Trophoblast cell (in vitro differentiated cells and primary cell): ENCODE measurements around the gene DAB1.

ENCODE experiments used
- DNase-seq, 2 donors: peaks; one replicate each; pipeline ENCODE4 v3.0.0-alpha.2; 2016
- H2AFZ ChIP-seq: 2 replicates; pipeline ENCODE4 v1.6.1; 2013; ENCODE audit warnings: low read length, moderate library complexity, mild to moderate bottlenecking; ENCODE audit not compliant: insufficient read depth, poor library complexity
- H2AK5ac ChIP-seq: 2 replicates; pipeline ENCODE4 v1.6.1; 2013; ENCODE audit warnings: mild to moderate bottlenecking, low read length
- H2BK120ac ChIP-seq: 2 replicates; pipeline ENCODE4 v1.6.1; 2013; ENCODE audit warnings: low read length, mild to moderate bottlenecking, moderate library complexity; ENCODE audit not compliant: insufficient read depth, poor library complexity
- H2BK12ac ChIP-seq: 2 replicates; pipeline ENCODE4 v1.6.1; 2013; ENCODE audit warnings: mild to moderate bottlenecking, low read length, moderate library complexity
- H2BK5ac ChIP-seq: 2 replicates; pipeline ENCODE4 v1.6.1; 2013; ENCODE audit warnings: low read length, low read depth, moderate library complexity, mild to moderate bottlenecking; ENCODE audit not compliant: poor library complexity
- H3K14ac ChIP-seq: 2 replicates; pipeline ENCODE4 v1.6.1; 2013; ENCODE audit warnings: mild to moderate bottlenecking, low read length
- H3K18ac ChIP-seq: 2 replicates; pipeline ENCODE4 v1.6.1; 2013; ENCODE audit warnings: mild to moderate bottlenecking, low read length
- H3K23ac ChIP-seq: 2 replicates; pipeline ENCODE4 v1.6.1; 2013; ENCODE audit warnings: low read length
- H3K27ac ChIP-seq: 2 replicates; pipeline ENCODE4 v1.5.1; 2013; ENCODE audit warnings: low read depth, mild to moderate bottlenecking, inconsistent platforms, low read length, moderate library complexity
- H3K27me3 ChIP-seq: 2 replicates; pipeline ENCODE4 v1.6.1; 2013; ENCODE audit warnings: inconsistent platforms, mild to moderate bottlenecking, low read length, moderate library complexity; ENCODE audit not compliant: insufficient read depth
- H3K36me3 ChIP-seq, 2 experiments: 1 replicate in 1 of 2; 2 replicates in 1 of 2; pipeline ENCODE4 v1.6.1; 2013; ENCODE audit warnings: low read length in 2 of 2, mild to moderate bottlenecking in 2 of 2, moderate library complexity in 1 of 2; ENCODE audit not compliant: insufficient read depth in 2 of 2, control insufficient read depth in 1 of 2
- H3K4ac ChIP-seq: 2 replicates; pipeline ENCODE4 v1.6.1; 2013; ENCODE audit warnings: low read depth, mild to moderate bottlenecking, low read length, moderate library complexity
- H3K4me1 ChIP-seq, 2 experiments: 1 replicate in 1 of 2; 2 replicates in 1 of 2; pipeline ENCODE4 v1.6.1; 2013; ENCODE audit warnings: low read length in 2 of 2, mild to moderate bottlenecking in 2 of 2, moderate library complexity in 1 of 2; ENCODE audit not compliant: insufficient read depth in 2 of 2, control insufficient read depth in 1 of 2
- H3K4me2 ChIP-seq: 2 replicates; pipeline ENCODE4 v1.6.1; 2013; ENCODE audit warnings: inconsistent platforms, mild to moderate bottlenecking, low read length, moderate library complexity
- H3K4me3 ChIP-seq: 2 replicates; pipeline ENCODE4 v1.5.1; 2013; ENCODE audit warnings: mild to moderate bottlenecking, low read depth, low read length, inconsistent platforms
- H3K79me1 ChIP-seq: one replicate; pipeline ENCODE4 v1.6.1; 2013; ENCODE audit warnings: low read length
- H3K79me2 ChIP-seq: 2 replicates; pipeline ENCODE4 v1.6.1; 2013; ENCODE audit warnings: low read length, mild to moderate bottlenecking; ENCODE audit not compliant: control insufficient read depth, insufficient read depth, poor library complexity
- H3K9ac ChIP-seq: 2 replicates; pipeline ENCODE4 v1.6.1; 2013; ENCODE audit warnings: mild to moderate bottlenecking, low read length
- H3K9me3 ChIP-seq: 2 replicates; pipeline ENCODE4 v1.6.1; 2013; ENCODE audit warnings: low read depth, mild to moderate bottlenecking, control low read depth, inconsistent platforms, low read length; ENCODE audit not compliant: insufficient read depth
- H4K12ac ChIP-seq: 2 replicates; pipeline ENCODE4 v1.6.1; 2013; ENCODE audit warnings: low read depth, mild to moderate bottlenecking, low read length, moderate library complexity
- H4K8ac ChIP-seq: 2 replicates; pipeline ENCODE4 v1.6.1; 2013; ENCODE audit warnings: low read depth, mild to moderate bottlenecking, low read length, moderate library complexity
- H4K91ac ChIP-seq: one replicate; pipeline ENCODE4 v1.6.1; 2013; ENCODE audit warnings: low read depth, mild to moderate bottlenecking, low read length, moderate library complexity
- WGBS: extraction: QIAGEN DNeasy Blood & Tissue Kit; methylation state at CpG from one replicate; pipeline ENCODE4 v1.1.7; 2013; ENCODE audit warnings: missing lambda C conversion rate; ENCODE audit not compliant: insufficient read length, insufficient coverage; ENCODE audit errors: extremely low coverage; 5-methylcytosine and 5-hydroxymethylcytosine counted together

DAB1 gene

GRCh38 chr1:56972976-56973375 is 450.9 kb downstream of the DAB1 start:
- no peak overlapping the region for H2BK5ac ChIP-seq
- no peak overlapping the region for H4K8ac ChIP-seq
- no peak overlapping the region for H2AK5ac ChIP-seq
- H3K36me3 ChIP-seq = no peaks in the 10 kb centered on the region
- no peak overlapping the region for H2BK120ac ChIP-seq
- H3K79me2 ChIP-seq = no peaks in the 10 kb centered on the region
- no peak overlapping the region for H4K91ac ChIP-seq
- H3K27me3 ChIP-seq = no peaks in the 10 kb centered on the region
- H3K4me2 ChIP-seq = no peak overlapping the region
- no peaks in the 10 kb centered on the region for H3K79me1 ChIP-seq
- no peak overlapping the region for H3K14ac ChIP-seq
- no peak overlapping the region for H3K9ac ChIP-seq
- no CpG with 5 or more reads among the region's 1 CpG for WGBS
- H3K4me1 ChIP-seq = no peaks in the 10 kb centered on the region
- H3K23ac ChIP-seq = no peak overlapping the region
- no peak overlapping the region for H3K4me3 ChIP-seq
- H4K12ac ChIP-seq = no peak overlapping the region
- no peak overlapping the region for H2BK12ac ChIP-seq
- H3K4ac ChIP-seq = no peak overlapping the region
- H3K27ac ChIP-seq = no peak overlapping the region
- no peak overlapping the region for H3K18ac ChIP-seq
- H3K9me3 ChIP-seq = no peaks in the 10 kb centered on the region
- DNase-seq = no peak
- no peak overlapping the region for H2AFZ ChIP-seq

DNA sequence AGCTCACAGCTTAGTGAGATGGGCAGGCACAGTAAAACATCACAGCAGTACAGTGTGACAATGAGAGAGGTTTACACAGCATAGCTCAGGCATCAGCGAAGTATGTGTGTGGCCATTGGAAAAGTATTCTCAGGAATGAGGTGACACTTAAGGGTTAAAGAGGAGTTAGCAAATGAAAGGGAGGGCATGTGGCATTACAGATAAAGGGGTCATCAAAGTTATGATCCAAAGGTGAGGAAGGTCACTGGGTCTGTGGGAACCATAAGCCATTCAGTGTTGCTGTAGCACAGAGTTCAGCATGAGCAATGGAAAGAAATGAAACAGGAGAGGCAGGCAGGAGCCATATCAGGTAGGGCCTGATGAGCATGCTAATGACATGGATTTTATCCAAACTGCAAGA is 453.6 kb downstream of the DAB1 start:
- no peak overlapping the region for H4K12ac ChIP-seq
- no peak for DNase-seq
- no peaks in the 10 kb centered on the region for H3K79me1 ChIP-seq
- H3K4me1 ChIP-seq = no peaks in the 10 kb centered on the region
- H3K23ac ChIP-seq = no peak overlapping the region
- no peak overlapping the region for H3K14ac ChIP-seq
- H3K4me3 ChIP-seq = no peak overlapping the region
- no peak overlapping the region for H4K8ac ChIP-seq
- no peak overlapping the region for H2BK120ac ChIP-seq
- H2AK5ac ChIP-seq = no peak overlapping the region
- no peaks in the 10 kb centered on the region for H3K36me3 ChIP-seq
- no peak overlapping the region for H3K18ac ChIP-seq
- WGBS = no CpG with 5 or more reads among the region's 1 CpG
- no peaks in the 10 kb centered on the region for H3K79me2 ChIP-seq
- no peak overlapping the region for H2AFZ ChIP-seq
- no peak overlapping the region for H2BK12ac ChIP-seq
- H4K91ac ChIP-seq = no peak overlapping the region
- no peak overlapping the region for H2BK5ac ChIP-seq
- H3K9me3 ChIP-seq = no peaks in the 10 kb centered on the region
- no peak overlapping the region for H3K27ac ChIP-seq
- H3K4ac ChIP-seq = no peak overlapping the region
- H3K4me2 ChIP-seq = no peak overlapping the region
- H3K27me3 ChIP-seq = no peaks in the 10 kb centered on the region
- H3K9ac ChIP-seq = no peak overlapping the region

DNA sequence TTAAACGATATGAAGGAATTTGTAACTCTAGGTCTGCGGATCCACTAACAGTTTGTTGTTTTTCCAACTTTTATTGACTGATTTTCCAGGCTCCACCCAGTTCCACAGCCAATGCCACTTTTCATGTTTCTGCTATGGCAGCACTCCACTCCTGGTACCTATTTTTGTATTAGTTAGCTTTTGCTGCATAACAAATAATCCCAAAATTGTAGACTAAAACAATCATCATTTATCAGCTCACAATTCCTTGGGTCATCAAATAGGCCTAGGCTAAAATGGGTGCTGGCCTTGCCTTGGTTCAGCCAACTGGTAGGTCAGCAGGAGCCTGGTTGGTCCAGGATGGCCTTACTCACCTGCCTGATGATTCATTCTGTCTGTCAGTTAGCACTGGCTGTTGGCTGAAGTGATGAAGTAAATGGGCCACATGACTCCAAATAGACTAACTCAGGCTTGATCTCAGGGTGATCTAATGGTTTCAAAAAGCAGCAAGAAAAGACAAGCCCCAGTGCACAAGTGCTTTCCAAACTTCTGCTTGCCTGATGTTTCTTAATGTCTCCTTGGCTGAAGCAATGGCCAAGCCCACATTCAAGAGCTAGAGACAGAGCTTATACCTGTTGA is 454.9 kb downstream of the DAB1 start:
- no peak overlapping the region for H2BK5ac ChIP-seq
- WGBS = no CpG with 5 or more reads among the region's 2 CpGs

GRCh38 chr1:56967900-56968832 is 455.7 kb downstream of the DAB1 start:
- WGBS = no CpG with 5 or more reads among the region's 15 CpGs
- H2BK12ac ChIP-seq = no peak overlapping the region
- H3K14ac ChIP-seq = no peak overlapping the region
- H4K91ac ChIP-seq = no peak overlapping the region
- H3K4me2 ChIP-seq = no peak overlapping the region
- no peak overlapping the region for H3K23ac ChIP-seq
- no peaks in the 10 kb centered on the region for H3K27me3 ChIP-seq
- H2AFZ ChIP-seq = no peak overlapping the region
- H3K27ac ChIP-seq = no peak overlapping the region
- no peaks in the 10 kb centered on the region for H3K9me3 ChIP-seq
- no peak overlapping the region for H4K12ac ChIP-seq
- H3K79me2 ChIP-seq = no peaks in the 10 kb centered on the region
- no peaks in the 10 kb centered on the region for H3K4me1 ChIP-seq
- no peak overlapping the region for H3K9ac ChIP-seq
- H3K18ac ChIP-seq = no peak overlapping the region
- no peak overlapping the region for H3K4me3 ChIP-seq
- no peak overlapping the region for H2AK5ac ChIP-seq
- H2BK5ac ChIP-seq = no peak overlapping the region
- DNase-seq = peak in 1 of 2 donors; percentile 10
- no peak overlapping the region for H2BK120ac ChIP-seq
- no peaks in the 10 kb centered on the region for H3K79me1 ChIP-seq
- no peak overlapping the region for H3K4ac ChIP-seq
- H4K8ac ChIP-seq = no peak overlapping the region
- H3K36me3 ChIP-seq = no peaks in the 10 kb centered on the region

More for the DNA sequence above, 454.9 kb downstream of the DAB1 start:
- no peak overlapping the region for H3K4me3 ChIP-seq
- no peaks in the 10 kb centered on the region for H3K79me2 ChIP-seq
- H3K23ac ChIP-seq = no peak overlapping the region
- no peaks in the 10 kb centered on the region for H3K9me3 ChIP-seq
- H4K91ac ChIP-seq = no peak overlapping the region
- no peak overlapping the region for H3K9ac ChIP-seq
- DNase-seq = no peak
- H3K4me1 ChIP-seq = no peaks in the 10 kb centered on the region
- H3K4ac ChIP-seq = no peak overlapping the region
- H3K27ac ChIP-seq = no peak overlapping the region
- no peak overlapping the region for H4K12ac ChIP-seq
- H2AFZ ChIP-seq = no peak overlapping the region
- no peak overlapping the region for H3K4me2 ChIP-seq
- no peaks in the 10 kb centered on the region for H3K36me3 ChIP-seq
- H4K8ac ChIP-seq = no peak overlapping the region
- H2AK5ac ChIP-seq = no peak overlapping the region
- no peak overlapping the region for H3K14ac ChIP-seq
- H2BK12ac ChIP-seq = no peak overlapping the region
- no peak overlapping the region for H2BK120ac ChIP-seq
- H3K79me1 ChIP-seq = no peaks in the 10 kb centered on the region
- no peaks in the 10 kb centered on the region for H3K27me3 ChIP-seq
- H3K18ac ChIP-seq = no peak overlapping the region
